ENCODE data around the gene DNAH5. TPM values are rescaled to one million over a fixed set of nuclear protein-coding genes. Genes with fewer than 3 reads are reported as not detected.

DNAH5 gene
- total and polyA plus RNA-seq, 2 experiments from 2014 or later = 0.56 to 0.97 TPM

GRCh38 chr5:13843175-13843846 is 101.2 kb downstream of the DNAH5 start:
- DNase-seq (ENCODE audit: low spot score) (peak; percentile 64), ATAC-seq (peak; percentile 84)
- Histone ChIP-seq H4K20me1 (replicated peaks; ENCODE audit: insufficient read depth) (no peaks in the 10 kb centered on the region), H3K79me2 (replicated peaks; ENCODE audit: insufficient read depth) (no peaks in the 10 kb centered on the region), H3K4me2 (peak overlapping the region; percentile 49; the same call in 1 of the 2 replicates), H3K36me3 (ENCODE audit: insufficient read depth) (no peaks in the 10 kb centered on the region), H3K9me2 (ENCODE audit: insufficient read depth) (no peaks in the 10 kb centered on the region), H3K27ac (ENCODE audit: low read depth) (0 out of 2 replicates have a peak overlapping the region, but pooled peaks have one; percentile 13), H2AFZ (peak overlapping the region; percentile 66; the same call in 1 of the 2 replicates), H3K4me3 (no peak overlapping the region), H3F3A (replicated peaks; ENCODE audit: low read depth) (no peaks in the 10 kb centered on the region), H3K4me1 (ENCODE audit: insufficient read depth) (peaks cover 22% of the 10 kb centered on the region), H3K27me3 (ENCODE audit: insufficient read depth) (no peaks in the 10 kb centered on the region)
- H3K9me3 Mint-ChIP-seq = no peaks in the 10 kb centered on the region
- H3K4me3 Mint-ChIP-seq = peak overlapping the region; percentile 4; the same call in 1 of the 3 replicates
- peak overlapping the region; percentile 85 for H3K27ac Mint-ChIP-seq
- H3K4me1 Mint-ChIP-seq = peaks cover 18% of the 10 kb centered on the region
- H3K36me3 Mint-ChIP-seq (ENCODE audit: low read depth) = no peaks in the 10 kb centered on the region
- TF ChIP-seq EZH2 (IDR thresholded peaks at IDR 0.05; ENCODE audit: low read depth, unreplicated experiment) (no peak), STAT1 (IDR thresholded peaks at IDR 0.05; ENCODE audit: unreplicated experiment) (no peak), CREB1 (CRISPR knock-in tag; IDR thresholded peaks at IDR 0.05; ENCODE audit: low read depth) (no peak), REST (IDR thresholded peaks at IDR 0.05; ENCODE audit: unreplicated experiment) (no peak), EZH2phosphoT487 (IDR thresholded peaks at IDR 0.05; ENCODE audit: unreplicated experiment) (no peak), ZNF114 (CRISPR knock-in tag; IDR thresholded peaks at IDR 0.05) (no peak), ZNF462 (CRISPR knock-in tag; IDR thresholded peaks at IDR 0.05) (no peak)
- no peaks in the 10 kb centered on the region for H3K27me3 Mint-ChIP-seq (ENCODE audit: insufficient read depth, low read depth, poor library complexity)

Measured in GM23338 (cell line).